ENCODE results near the gene TFDP1. TPM values are rescaled to one million over a fixed set of nuclear protein-coding genes. Genes with fewer than 3 reads are reported as not detected.

Gene TFDP1
- polyA plus RNA-seq, 3 donors: 30.3 to 54.0 (median 37.6) TPM

GRCh38 chr13:113663934-113664333 lies 79.4 kb downstream of the TFDP1 start:
- 88% methylated on average over 12 of the region's 15 CpGs for WGBS (ENCODE audit: insufficient coverage)
- no peak for TF ChIP-seq CTCF (IDR thresholded peaks at IDR 0.05)
- Histone ChIP-seq H3K9ac (ENCODE audit: insufficient read depth, low read length, poor library complexity, severe bottlenecking) (no peak overlapping the region), H3K4me3 (replicated peaks in 1 of 3; ENCODE audit: low read depth in 2 of 3, low read length in 3 of 3) (no peak overlapping the region), H3K36me3 (replicated peaks in 1 of 2; ENCODE audit: control insufficient read depth in 1 of 2, insufficient read depth in 2 of 2, low read length in 2 of 2) (no peaks in the 10 kb centered on the region), H3K4me2 (replicated peaks; ENCODE audit: extremely low read depth, low read length, poor library complexity, severe bottlenecking) (no peak overlapping the region), H3K4me1 (ENCODE audit: control insufficient read depth in 1 of 2, insufficient read depth in 2 of 2, low read length in 2 of 2) (no peaks in the 10 kb centered on the region), H3K27me3 (ENCODE audit: control insufficient read depth in 2 of 2, insufficient read depth in 2 of 2, low read length in 2 of 2) (no peaks in the 10 kb centered on the region), H3K27ac (ENCODE audit: low read depth in 1 of 2, low read length in 2 of 2) (no peak overlapping the region), H2AFZ (ENCODE audit: insufficient read depth, low read depth, low read length, poor library complexity, severe bottlenecking) (no peak overlapping the region), H4K20me1 (ENCODE audit: insufficient read depth, low read length) (no peaks in the 10 kb centered on the region), H3K9me3 (replicated peaks in 1 of 2; ENCODE audit: control insufficient read depth in 1 of 2, insufficient read depth in 1 of 2, low read length in 2 of 2) (peaks cover 14 to 22% of the 10 kb centered on the region in 2 donors), H3K79me2 (ENCODE audit: insufficient read depth, low read length) (no peaks in the 10 kb centered on the region)
- intact Hi-C loops (cut with micrococcal nuclease): no loop called here
- DNase-seq: no peak
- Mint-ChIP-seq H3K27me3 (ENCODE audit: low read depth in 3 of 3) (peaks cover 0 to 17% (median 2%) of the 10 kb centered on the region in 3 donors), H3K9me3 (peaks cover 12 to 24% (median 17%) of the 10 kb centered on the region in 7 donors), H3K4me3 (no peak overlapping the region), H3K4me1 (no peaks in the 10 kb centered on the region), H3K27ac (peak overlapping the region in 1 of 7 donors; percentile 52), H3K36me3 (no peaks in the 10 kb centered on the region)

GRCh38 chr13:113664751-113665596 lies 80.4 kb downstream of the TFDP1 start:
- H3K79me2 ChIP-seq (ENCODE audit: insufficient read depth, low read length): no peaks in the 10 kb centered on the region
- no peak overlapping the region for H2AFZ ChIP-seq (ENCODE audit: insufficient read depth, low read depth, low read length, poor library complexity, severe bottlenecking)
- intact Hi-C loops (cut with micrococcal nuclease): no loop called here
- no peak for DNase-seq
- Mint-ChIP-seq H3K36me3 (no peaks in the 10 kb centered on the region), H3K4me3 (no peak overlapping the region), H3K27me3 (ENCODE audit: low read depth in 3 of 3) (peaks cover 0 to 19% (median 2%) of the 10 kb centered on the region in 3 donors), H3K27ac (no peak overlapping the region), H3K4me1 (no peaks in the 10 kb centered on the region), H3K9me3 (peaks cover 10 to 22% (median 16%) of the 10 kb centered on the region in 7 donors)
- H3K4me1 ChIP-seq (ENCODE audit: control insufficient read depth in 1 of 2, insufficient read depth in 2 of 2, low read length in 2 of 2): no peaks in the 10 kb centered on the region
- no peaks in the 10 kb centered on the region for H3K27me3 ChIP-seq (ENCODE audit: control insufficient read depth in 2 of 2, insufficient read depth in 2 of 2, low read length in 2 of 2)
- H3K9ac ChIP-seq (ENCODE audit: insufficient read depth, low read length, poor library complexity, severe bottlenecking): no peak overlapping the region
- H3K27ac ChIP-seq (ENCODE audit: low read depth in 1 of 2, low read length in 2 of 2): no peak overlapping the region
- no peak overlapping the region for H3K4me3 ChIP-seq (replicated peaks in 1 of 3; ENCODE audit: low read depth in 2 of 3, low read length in 3 of 3)
- WGBS (ENCODE audit: insufficient coverage): 87% methylated on average over 16 of the region's 21 CpGs
- peaks cover 12 to 22% of the 10 kb centered on the region in 2 donors for H3K9me3 ChIP-seq (replicated peaks in 1 of 2; ENCODE audit: control insufficient read depth in 1 of 2, insufficient read depth in 1 of 2, low read length in 2 of 2)
- H3K36me3 ChIP-seq (replicated peaks in 1 of 2; ENCODE audit: control insufficient read depth in 1 of 2, insufficient read depth in 2 of 2, low read length in 2 of 2): no peaks in the 10 kb centered on the region
- no peak for TF ChIP-seq CTCF (IDR thresholded peaks at IDR 0.05)
- no peak overlapping the region for H3K4me2 ChIP-seq (replicated peaks; ENCODE audit: extremely low read depth, low read length, poor library complexity, severe bottlenecking)
- H4K20me1 ChIP-seq (ENCODE audit: insufficient read depth, low read length): no peaks in the 10 kb centered on the region

Measured in CD14-positive monocyte (primary cell).